ENCODE data around the gene SYPL2.
"Not testable (repeated sequence)": the region's sequence is repeated elsewhere in the genome, so short reads cannot be mapped to it uniquely, and the experiment has no call there.

The SYPL2 gene

DNA sequence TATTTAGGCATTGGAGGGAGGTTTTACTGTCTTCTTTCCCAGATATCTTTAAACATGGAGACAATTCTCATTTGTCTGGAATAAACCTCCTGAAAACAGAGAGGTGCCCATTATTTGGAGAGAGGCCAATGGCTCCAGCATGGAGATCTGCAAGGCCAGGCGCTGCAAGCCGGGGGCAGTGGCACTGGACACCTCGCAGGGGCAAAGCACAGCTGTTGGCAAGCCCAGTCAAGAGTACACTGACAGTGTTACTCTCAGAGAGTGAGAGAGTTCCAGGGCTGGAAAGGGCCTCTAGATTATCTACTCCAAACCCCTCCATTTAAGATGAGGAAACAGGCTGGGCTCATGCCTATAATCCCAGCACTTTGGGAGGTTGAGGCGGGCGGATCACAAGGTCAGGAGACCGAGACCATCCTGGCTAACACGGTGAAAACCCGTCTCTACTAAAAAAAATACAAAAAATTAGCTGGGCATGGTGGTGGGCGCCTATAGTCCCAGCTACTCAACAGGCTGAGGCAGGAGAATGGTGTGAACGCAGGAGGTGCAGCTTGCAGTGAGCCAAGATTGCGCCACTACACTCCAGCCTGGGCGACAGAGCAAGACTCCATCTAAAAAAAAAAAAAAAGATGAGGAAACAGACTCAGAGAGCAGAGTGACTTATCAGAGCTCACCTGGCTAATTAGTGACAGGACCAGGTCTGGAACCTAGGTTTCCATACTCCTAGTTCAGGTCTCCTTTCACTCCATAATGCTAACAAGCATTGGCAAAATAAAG lies 7.1 kb downstream of the SYPL2 start:
- not testable (repeated sequence) for DNase-seq

DNA sequence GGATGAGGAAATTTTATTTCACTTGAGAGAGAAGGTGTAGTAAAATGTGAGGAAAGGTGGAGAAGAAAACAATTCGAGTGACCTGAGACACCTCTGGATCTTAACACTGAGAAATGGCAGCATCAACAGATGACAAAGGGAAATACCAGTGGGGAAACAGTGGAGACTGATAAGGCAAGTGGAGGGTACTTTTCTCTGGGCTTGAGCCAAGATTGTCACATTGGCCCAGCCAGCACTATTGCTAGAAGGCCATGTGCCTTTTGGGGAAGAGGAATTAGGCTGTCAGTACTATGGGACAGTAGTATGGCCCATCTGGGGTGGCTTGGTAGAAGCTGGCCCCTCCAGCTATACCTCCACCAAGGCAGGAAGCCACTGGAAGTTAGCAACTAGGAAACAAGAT lies 8.4 kb downstream of the SYPL2 start:
- DNase-seq = no peak

DNA sequence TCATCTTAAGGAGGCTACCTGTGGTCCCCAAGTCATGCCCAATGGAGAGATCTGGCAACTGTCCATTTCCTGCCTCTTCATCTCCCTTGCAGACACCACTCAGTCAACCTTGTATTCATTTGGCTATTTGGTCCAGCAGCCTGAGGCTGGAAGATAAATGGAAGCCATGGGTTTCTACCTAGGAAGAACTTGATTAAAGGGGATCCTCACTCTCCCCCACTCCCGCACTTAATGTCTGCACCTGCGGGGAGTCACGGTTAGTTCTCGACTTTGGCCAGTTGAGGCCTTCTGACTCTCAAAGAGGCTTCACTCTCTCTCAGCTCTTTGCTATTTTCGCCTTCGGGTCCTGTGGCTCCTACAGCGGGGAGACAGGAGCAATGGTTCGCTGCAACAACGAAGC lies 8.9 kb downstream of the SYPL2 start:
- DNase-seq = no peak

DNA sequence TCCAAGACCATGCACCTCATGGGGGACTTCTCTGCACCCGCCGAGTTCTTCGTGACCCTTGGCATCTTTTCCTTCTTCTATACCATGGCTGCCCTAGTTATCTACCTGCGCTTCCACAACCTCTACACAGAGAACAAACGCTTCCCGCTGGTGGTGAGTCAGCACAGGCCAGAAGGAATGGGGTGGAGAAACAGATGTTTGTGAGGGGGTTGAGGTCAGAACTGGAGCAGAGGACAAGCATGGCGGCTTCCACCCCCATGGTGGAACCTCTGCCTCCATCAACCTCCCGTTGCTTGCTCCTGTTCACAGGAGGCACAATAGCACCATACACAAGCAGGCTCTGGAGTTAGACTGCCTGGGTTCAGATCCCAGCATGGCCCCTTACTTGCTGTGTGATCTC lies 10.5 kb downstream of the SYPL2 start:
- no peak for DNase-seq

DNA sequence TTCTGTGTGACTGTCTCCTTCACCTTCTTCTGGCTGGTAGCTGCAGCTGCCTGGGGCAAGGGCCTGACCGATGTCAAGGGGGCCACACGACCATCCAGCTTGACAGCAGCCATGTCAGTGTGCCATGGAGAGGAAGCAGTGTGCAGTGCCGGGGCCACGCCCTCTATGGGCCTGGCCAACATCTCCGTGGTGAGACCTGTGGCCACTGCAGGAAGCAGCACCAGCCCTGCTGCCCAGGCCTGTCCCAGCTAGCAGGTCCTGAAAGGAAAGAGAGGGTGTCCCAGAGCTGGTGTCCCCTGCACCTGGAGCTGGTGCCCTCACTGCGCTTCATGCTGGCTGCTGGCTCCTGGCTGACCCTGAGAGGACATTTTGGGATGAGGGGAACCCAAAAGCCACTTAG lies 11.5 kb downstream of the SYPL2 start:
- DNase-seq = no peak

DNA sequence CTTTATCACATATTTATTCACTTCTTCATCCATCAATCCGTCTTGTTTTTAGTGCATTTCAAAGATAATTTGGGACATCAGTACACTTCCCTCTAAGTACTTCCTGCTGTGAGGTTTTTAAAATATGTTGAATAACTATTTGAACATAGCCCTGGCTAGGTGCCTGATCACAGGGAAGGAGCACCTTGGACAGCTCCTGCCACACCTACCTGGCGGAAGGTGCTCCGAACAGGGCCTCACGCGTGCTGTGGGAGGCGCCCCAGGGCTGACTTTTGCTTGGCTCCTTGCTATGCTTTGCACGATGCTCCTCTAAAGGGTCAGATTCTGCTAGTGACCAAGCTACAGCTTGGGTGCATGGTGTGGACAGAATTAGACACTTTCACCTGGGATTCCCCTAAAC lies 12.5 kb downstream of the SYPL2 start:
- DNase-seq = peak; percentile 48

DNA sequence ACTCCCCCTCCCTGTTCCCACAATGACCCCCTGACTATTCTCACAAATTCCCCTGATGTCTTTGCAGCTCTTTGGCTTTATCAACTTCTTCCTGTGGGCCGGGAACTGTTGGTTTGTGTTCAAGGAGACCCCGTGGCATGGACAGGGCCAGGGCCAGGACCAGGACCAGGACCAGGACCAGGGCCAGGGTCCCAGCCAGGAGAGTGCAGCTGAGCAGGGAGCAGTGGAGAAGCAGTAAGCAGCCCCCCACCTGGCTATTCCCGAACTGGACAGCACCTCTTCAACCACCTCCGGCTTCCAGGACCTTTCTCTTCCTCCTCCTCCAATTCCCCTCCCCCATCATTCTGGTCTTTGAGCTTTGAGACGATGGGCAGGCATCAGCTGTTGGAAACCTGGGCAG lies 13.0 kb downstream of the SYPL2 start:
- no peak for DNase-seq

DNA sequence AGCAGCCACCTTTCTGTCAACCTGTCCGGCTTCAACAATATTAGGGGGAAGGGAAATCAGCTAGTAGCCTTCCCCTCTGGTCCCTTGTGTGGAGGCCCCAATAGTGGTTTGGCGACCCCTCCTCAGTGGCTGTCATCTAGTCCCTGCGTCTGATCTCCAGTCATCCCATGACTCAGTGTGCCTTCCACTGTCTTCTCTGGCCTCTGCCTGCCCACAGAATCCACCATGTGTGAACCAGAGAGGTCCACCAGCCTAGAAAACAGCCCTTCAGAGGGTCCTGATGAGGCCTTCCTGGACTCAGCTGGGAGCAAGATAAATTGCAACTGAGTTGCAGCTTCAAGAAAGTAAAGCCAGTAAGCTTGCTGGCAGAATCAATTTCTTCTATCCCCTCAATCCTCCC lies 13.6 kb downstream of the SYPL2 start:
- DNase-seq = no peak

DNA sequence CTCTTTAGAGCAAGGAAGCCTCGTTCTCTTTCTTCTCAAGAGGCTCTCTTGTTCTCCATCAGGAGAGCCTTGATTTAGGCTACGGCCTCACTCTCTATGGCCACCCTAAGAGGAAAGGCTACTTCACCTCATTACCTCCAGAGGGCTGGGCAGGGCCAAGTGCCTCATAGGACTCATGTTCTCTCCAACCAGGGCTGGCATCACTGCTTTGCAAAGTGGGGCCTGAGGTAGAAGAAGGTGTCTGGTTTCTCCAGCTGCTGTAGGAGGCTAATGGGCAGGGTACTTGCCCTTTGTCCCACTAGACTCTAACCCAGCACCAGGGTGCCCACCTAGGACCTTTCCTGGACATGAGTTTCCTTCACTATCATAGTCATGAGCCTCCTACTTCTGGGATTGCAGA lies 15.3 kb downstream of the SYPL2 start:
- DNase-seq = no peak

DNA sequence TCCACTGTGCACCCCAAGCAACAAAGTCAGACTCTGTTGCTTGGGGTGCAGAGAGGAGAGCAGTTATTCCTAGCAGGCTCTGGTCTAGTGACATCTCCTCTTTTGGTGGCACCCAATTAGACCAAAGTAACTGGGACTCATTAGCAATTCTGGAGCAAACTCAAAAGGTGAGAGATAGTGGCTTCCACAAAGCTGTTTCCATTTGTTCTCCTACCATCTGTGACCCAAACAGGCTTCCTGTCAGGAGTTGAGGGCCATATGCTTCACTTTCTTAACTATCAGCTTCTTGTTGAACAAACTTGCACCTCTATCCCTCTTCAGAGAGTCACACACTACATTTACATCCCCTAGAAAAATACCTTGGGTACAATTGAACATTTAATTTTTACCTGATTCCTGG lies 15.9 kb downstream of the SYPL2 start:
- DNase-seq = no peak

DNA sequence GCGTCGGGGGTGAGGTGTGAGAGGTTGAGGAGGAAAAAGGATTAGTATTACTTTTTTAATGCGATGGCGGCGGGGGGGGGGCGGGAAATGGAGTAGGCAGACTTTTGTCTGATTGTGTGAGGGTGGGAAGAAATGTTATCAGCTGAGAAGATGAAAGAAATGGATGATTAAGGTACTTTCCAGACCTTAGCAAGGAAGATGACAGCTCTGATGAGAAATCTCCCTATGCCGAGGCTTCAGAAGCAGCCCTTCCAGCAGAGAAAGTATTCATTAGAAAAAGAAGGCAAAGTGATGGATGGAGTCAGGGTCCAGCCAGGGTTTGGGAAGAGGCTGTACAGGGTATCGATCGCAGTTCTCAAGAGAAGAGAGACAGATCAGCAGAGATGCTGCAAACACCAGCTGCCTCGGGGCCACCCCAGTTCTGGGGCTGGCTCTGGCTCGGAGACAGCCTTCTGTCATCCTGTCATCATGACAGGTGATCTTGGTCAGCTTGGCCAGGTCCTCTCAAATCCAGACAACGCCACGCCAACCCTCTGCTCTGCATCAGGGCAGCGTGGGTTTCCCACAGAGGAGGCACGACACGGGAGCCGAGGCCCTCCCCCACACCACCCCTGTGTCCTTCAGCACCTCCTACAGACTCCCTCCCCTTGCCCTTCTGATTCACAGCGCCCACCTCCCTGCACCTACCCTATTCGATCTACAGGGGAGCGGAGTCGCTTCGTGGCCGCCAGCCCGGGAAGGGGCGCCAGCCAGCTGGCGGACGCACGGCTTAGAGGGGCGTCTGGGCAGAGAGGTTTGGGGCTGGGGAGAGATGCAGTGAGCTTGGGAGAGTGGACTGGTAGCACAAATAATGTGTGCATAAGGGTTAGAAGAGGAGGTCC lies 16.7 kb downstream of the SYPL2 start:
- peak; percentile 55 for DNase-seq

DNA sequence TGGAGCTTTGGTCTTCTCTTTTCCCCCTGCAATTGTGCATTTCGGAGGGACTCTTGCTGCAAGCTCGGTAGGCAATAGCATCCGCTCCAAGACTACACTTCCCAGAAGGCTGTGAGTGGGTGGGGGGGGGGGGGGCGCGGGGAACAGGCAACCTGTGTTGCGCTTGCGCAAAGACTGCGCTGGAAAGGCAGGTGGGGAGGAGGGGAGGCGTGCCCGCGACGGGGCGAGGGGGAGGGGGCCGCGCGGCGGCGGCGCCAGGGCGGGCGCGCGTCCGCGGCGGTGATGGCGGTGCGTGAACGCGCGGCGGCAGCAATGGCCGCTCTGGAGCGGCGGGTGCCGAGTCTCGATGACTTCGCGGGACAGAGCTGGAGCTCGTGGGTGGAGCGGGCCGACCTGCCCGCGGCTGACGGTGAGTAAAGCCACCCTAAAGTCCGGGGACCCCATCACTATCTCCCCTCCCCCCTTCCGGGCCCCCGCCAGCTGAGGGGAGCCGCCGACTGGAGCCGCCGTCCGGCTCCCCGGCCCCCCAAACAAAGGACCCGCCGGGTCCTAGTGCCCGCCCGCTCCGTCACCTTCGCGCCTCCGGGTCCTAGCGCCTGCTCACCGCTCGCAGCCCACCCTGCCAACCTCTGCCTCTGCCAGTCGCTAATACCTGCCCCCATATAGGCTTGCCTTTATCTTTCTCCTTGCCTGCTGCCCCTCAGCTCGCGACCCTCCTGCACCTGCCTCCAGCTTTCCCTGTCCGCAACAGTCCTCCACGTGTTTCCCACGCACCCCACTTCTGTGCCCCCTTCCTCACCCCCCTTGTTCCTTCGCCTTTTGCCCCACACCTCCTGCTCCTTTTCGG lies 17.5 kb downstream of the SYPL2 start, which contains the start of gene ATXN7L2:
Gene ATXN7L2 (plus strand): TSS at position 234 of the 847 bp plus-strand sequence. CDS start 49 bp downstream, at position 283.
- peak; percentile 96 for DNase-seq

DNA sequence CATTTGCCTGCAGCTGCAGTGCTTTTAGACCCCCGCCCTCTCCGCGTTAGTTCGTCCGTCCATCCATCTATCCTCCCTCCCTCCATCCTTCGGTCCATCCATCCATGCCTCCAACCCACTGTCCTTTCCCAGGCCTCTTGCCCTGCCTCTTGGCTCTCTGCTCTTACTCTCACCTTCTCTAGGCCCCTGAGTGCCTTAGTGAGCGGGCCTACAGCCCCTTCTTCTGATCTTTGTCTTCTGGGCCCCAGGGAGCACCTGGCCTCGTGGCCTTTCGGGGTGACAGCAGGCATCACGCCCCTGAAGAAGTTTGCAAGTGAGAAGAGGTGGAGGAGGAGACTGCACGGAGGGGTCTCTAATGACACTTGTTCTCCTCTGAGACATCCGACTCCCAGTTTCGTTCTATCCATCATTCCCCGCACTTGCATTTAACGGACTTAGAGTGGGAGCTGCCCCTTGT lies 18.2 kb downstream of the SYPL2 start:
- DNase-seq = no peak

DNA sequence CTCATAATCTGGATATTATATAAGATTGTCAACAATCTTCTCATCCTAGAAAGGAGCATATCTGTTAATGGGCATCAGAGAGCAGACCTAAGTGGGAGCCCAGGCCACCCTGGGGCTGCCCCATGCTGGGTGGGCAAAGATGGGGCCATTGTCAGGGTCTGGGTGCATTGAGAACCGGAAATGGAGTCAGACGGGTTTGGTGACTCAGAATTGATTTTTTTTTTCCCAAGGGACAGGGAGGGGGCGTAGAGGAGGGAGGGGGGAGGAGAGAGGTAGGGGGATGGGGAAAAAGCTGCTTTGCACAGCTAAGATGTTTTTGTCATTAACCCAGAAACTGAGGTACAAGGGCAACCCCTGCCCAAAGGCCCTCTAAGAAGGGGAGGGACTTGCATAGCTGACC lies 18.7 kb downstream of the SYPL2 start:
- no peak for DNase-seq

DNA sequence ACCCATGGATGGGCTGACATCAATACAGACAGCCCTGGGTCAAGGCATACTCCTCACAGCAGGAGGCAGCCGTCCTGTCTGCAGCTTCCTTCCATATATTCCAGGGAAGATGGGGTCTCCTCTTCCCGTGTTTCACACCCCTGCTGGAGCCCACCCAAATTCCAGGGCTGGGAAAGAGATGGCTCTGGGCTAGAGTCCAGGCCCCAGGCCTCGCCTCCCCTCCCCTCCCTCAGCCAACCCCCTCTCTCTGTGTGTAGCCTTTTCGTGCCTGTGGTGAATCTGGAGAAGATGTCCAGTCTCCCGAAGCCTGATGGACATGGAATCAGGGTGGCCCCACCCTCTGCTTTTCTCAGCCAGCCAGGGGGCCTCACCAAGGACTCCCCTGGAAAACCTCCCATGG lies 20.9 kb downstream of the SYPL2 start:
- no peak for DNase-seq

DNA sequence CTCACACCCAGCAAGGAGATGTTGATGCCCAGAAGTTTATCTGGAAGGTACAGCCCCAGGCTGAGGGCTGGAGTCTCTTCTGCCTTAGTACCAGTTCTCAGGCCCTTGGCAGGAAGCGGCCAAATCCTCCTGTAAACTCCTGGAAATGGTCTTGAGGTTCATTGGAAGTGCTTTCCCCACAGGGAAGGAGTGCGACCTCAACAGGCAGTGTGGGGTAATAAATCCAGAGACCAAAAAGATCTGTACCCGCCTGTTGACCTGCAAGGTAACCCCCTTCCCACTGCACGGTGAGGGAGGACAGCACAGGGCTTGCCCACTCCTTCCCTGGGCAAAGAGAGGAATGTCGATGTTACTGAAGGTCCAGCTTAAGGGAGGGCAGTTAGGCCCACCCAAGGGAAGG lies 21.9 kb downstream of the SYPL2 start:
- no peak for DNase-seq

DNA sequence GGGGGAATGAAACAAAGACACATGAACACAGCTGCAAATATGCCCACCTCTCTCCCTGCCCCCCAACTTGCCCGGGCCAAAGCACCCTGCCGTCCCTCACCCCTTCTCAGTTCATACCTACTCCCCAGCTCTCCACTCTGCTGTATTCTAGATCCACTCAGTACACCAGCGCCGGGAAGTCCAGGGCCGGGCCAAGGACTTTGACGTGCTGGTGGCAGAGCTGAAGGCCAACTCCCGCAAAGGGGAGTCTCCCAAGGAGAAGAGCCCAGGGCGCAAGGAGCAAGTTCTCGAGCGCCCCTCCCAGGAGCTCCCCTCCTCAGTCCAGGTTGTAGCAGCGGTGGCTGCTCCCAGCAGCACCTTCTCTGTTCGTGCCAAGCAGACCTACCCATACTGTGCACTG lies 22.4 kb downstream of the SYPL2 start:
- DNase-seq = no peak

DNA sequence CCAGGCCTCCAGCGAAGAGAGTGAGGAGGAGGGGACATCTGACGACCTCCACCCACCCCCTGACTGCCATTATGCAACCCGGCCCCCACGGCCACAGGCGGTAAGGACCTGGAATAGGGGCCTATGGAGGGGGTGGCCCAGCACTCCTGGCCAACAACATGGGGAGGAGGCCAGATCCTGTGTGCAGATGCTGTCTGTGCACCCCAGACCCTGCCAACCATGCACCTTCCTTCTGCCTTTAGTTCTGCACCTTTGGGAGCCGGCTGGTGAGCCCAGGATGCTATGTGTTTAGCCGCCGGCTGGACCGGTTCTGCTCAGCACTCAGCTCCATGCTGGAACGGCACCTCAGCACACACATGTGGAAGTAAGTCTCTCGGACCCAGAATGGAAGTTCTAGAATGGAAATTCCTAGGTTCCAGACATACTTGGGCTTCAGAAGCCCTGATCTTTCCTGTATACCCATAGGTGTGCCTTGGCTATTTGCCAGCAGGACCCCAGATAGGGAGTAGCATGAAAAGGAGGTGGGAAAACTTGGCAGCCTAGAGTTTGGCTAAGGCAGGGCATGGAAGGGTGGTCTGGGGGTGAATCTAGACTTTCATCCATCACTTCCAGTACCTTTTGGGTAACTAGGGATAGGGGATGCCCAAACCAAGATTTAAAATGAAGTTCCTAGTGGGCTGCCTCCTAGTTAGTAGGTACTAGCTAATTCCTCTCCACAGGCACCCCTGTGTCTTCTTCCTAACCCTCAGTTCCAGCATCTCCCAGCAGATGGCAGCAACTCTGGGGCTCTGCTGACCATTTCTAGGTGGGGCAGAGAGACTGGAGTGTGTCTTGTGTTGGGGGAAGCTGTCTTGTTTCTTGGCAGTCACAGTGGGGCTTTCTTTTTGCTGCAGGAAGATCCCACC lies 23.9 kb downstream of the SYPL2 start:
- DNase-seq = peak; percentile 81

DNA sequence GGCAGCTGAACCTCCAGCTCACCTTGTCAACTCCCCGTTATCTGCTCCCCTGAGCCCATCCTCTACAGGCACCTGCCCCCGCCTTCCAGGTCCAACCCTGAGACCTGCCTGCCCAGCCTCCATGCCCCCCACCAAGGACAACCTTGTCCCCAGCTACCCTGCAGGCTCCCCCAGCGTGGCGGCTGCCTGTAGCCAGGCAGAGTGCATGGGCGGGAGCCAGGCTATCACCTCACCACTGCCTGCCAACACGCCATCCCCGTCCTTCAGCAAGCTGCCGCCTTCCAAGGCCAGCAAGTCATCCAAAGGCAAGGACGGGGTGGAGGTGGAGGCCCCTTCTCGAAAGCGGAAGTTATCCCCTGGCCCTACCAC lies 24.6 kb downstream of the SYPL2 start:
- no peak for DNase-seq

DNA sequence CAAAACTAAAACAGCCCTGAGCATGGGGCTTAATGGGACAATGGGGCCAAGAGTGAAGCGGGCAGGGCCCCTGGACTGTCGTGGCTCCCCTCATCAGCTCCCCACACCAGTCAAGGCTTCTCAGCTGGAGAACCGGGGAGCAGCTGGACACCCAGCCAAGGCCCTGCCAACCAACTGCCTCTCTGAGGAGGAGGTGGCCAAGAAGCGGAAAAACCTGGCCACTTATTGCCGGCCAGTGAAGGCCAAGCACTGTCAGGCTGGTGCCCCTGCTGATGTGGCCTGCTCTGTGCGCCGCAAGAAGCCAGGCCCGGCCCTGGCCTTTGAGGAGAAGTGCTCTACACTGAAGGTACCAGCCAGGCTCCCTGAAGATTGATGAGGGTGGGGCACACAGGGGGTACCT lies 25.0 kb downstream of the SYPL2 start:
- DNase-seq = no peak

DNA sequence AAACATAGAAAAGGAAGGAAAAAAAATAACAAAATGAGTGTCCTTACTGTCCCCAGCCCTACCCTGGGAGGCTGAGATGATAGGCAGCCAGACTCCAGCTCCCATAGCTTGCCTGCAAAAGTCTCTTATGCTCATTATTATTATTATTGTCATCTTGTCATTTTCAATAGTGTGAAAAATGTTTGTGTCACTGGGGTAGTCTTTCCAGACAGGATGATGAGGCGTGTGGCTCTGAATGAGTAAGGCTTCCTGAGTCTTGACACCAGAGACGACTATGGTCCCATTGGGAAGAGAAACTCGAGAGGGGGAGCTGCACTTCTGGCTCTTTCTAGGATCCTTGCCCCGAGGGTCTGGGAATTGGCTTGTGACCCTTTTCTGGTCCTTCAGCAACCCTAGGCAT lies 26.4 kb downstream of the SYPL2 start:
- no peak for DNase-seq

DNA sequence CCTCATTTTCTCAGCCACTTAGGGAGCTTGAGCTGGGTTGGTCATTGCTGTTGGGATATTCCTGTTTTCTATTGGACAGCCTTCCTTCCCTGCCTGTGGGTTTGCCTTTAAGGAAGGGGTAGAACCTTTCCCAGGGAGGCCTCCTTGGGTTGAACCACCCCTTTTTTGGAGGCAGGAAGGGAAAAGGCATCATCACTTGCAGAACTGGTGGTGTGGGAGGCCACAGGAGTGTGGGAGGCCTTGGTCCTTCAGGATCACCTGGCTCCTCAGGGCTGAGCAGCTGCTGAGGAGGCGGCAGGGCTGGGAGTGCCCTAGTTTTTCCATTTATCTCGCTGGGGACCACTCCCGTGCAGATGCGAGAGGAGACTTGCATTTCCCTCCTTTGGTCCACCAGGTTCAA lies 26.9 kb downstream of the SYPL2 start:
- no peak for DNase-seq
